PFSK-1 (cell line): Measurements from ENCODE around the gene CCNJL.

Source experiments
- POLR2AphosphoS5 ChIP-seq: IDR thresholded peaks from 2 replicates; pipeline ENCODE4 v1.6.1; 2012; ENCODE audit warnings: low read depth, mild to moderate bottlenecking, control low read depth, low read length, moderate library complexity
- SIN3A ChIP-seq: IDR thresholded peaks from 2 replicates; pipeline ENCODE4 v1.6.1; 2012; ENCODE audit warnings: mild to moderate bottlenecking, low read length, moderate library complexity, borderline replicate concordance; ENCODE audit not compliant: insufficient read depth
- TAF1 ChIP-seq: IDR thresholded peaks from 2 replicates; pipeline ENCODE4 v1.6.1; 2012; ENCODE audit warnings: low read length, control low read depth, borderline replicate concordance; ENCODE audit not compliant: insufficient read depth
- TF ChIP-seq, protein P1 (sequence below), 2 experiments: IDR thresholded peaks; 2 replicates each; pipeline versions ENCODE4 v1.6.1 to v1.8.0; 2011 to 2012; ENCODE audit warnings: low read depth in 2 of 2, low read length in 2 of 2, control low read depth in 1 of 2, inconsistent platforms in 1 of 2, mild to moderate bottlenecking in 1 of 2, moderate library complexity in 1 of 2; ENCODE audit not compliant: insufficient read depth in 1 of 2

DNA sequence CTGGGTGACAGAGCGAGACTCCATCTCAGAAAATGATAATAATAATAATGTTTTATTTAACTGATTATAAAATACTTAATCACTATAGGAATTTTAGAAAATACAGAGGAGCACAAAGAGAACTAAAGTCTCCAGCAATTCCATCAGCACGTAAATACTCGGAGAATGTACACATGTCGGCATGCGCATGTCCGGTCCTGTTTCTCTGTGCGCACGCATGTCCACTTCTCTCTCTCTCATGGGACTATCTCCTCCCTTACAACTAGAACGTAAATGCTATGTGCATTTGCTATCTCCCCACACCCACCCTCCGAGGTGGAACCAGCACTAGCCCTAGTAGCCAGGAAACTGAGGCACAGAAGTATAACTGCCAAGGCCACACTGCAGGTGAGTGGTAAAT is 19.0 kb downstream of the CCNJL start:
- TF ChIP-seq POLR2AphosphoS5 (no peak), TAF1 (no peak), SIN3A (no peak)
- TF ChIP-seq, protein P1, sequence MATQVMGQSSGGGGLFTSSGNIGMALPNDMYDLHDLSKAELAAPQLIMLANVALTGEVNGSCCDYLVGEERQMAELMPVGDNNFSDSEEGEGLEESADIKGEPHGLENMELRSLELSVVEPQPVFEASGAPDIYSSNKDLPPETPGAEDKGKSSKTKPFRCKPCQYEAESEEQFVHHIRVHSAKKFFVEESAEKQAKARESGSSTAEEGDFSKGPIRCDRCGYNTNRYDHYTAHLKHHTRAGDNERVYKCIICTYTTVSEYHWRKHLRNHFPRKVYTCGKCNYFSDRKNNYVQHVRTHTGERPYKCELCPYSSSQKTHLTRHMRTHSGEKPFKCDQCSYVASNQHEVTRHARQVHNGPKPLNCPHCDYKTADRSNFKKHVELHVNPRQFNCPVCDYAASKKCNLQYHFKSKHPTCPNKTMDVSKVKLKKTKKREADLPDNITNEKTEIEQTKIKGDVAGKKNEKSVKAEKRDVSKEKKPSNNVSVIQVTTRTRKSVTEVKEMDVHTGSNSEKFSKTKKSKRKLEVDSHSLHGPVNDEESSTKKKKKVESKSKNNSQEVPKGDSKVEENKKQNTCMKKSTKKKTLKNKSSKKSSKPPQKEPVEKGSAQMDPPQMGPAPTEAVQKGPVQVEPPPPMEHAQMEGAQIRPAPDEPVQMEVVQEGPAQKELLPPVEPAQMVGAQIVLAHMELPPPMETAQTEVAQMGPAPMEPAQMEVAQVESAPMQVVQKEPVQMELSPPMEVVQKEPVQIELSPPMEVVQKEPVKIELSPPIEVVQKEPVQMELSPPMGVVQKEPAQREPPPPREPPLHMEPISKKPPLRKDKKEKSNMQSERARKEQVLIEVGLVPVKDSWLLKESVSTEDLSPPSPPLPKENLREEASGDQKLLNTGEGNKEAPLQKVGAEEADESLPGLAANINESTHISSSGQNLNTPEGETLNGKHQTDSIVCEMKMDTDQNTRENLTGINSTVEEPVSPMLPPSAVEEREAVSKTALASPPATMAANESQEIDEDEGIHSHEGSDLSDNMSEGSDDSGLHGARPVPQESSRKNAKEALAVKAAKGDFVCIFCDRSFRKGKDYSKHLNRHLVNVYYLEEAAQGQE (IDR thresholded peaks at IDR 0.05; ENCODE audit: insufficient read depth in 1 of 2, low read depth in 2 of 2, low read length in 2 of 2), result no peak
